Suprapubic skin (tissue), 4 donors: ENCODE data around the gene SCT. TPM values are rescaled to one million over a fixed set of nuclear protein-coding genes. Genes with fewer than 3 reads are reported as not detected.

Source experiments
- DNase-seq, 2 donors: peaks; one replicate each; pipeline ENCODE4 v3.0.0-alpha.2; 2019; ENCODE audit warnings: low spot score in 2 of 2
- H3K27ac ChIP-seq: fragments of 200-600 bp; sonication (generic); one replicate; pipeline ENCODE4 v1.5.1; 2019
- H3K27me3 ChIP-seq: fragments of 200-600 bp; sonication (generic); one replicate; pipeline ENCODE4 v1.5.1; 2019
- H3K36me3 ChIP-seq: fragments of 200-600 bp; sonication (generic); one replicate; pipeline ENCODE4 v1.5.1; 2019
- H3K4me1 ChIP-seq: fragments of 200-600 bp; sonication (generic); one replicate; pipeline ENCODE4 v1.5.1; 2019
- H3K4me3 ChIP-seq: fragments of 200-600 bp; sonication (generic); one replicate; pipeline ENCODE4 v1.5.1; 2019; ENCODE audit warnings: mild to moderate bottlenecking
- H3K9me3 ChIP-seq: fragments of 200-600 bp; sonication (generic); one replicate; pipeline ENCODE4 v1.5.1; 2019
- EP300 ChIP-seq: sonication (generic); formaldehyde crosslinking; IDR thresholded peaks from one replicate; pipeline ENCODE4 v1.6.1; 2017; ENCODE audit warnings: antibody characterized with exemption
- POLR2A ChIP-seq, 2 donors: fragments of 450-650 bp; IDR thresholded peaks; one replicate each; pipeline ENCODE4 v1.6.1; 2017; ENCODE audit warnings: antibody characterized with exemption in 2 of 2, mild to moderate bottlenecking in 2 of 2, moderate library complexity in 2 of 2
- POLR2AphosphoS5 ChIP-seq, 3 donors: sonication (generic); formaldehyde crosslinking; IDR thresholded peaks; one replicate each; pipeline ENCODE4 v1.6.1; 2017; ENCODE audit warnings: antibody characterized with exemption in 3 of 3
- WGBS: methylation state at CpG from one replicate; pipeline ENCODE4 v1.1.5; 2018; 5-methylcytosine and 5-hydroxymethylcytosine counted together
- total RNA-seq, 4 donors: library from RNA; depleted of rRNA; stranded (reverse); fragments of >200 nt; gene quantifications; one replicate each; pipeline ENCODE4 v1.1.0, GENCODE V29; 2016
- TF ChIP-seq, protein P1 (sequence below), 2 donors: fragments of 200-600 bp in 1 of 2; fragments of 450-650 bp in 1 of 2; sonication (generic) in 1 of 2; IDR thresholded peaks; one replicate each; pipeline ENCODE4 v1.5.1; 2016 to 2019; ENCODE audit warnings: antibody characterized with exemption in 2 of 2, mild to moderate bottlenecking in 1 of 2, moderate library complexity in 1 of 2

The SCT gene
- total RNA-seq, 4 donors from 2014 or later, result not detected

DNA sequence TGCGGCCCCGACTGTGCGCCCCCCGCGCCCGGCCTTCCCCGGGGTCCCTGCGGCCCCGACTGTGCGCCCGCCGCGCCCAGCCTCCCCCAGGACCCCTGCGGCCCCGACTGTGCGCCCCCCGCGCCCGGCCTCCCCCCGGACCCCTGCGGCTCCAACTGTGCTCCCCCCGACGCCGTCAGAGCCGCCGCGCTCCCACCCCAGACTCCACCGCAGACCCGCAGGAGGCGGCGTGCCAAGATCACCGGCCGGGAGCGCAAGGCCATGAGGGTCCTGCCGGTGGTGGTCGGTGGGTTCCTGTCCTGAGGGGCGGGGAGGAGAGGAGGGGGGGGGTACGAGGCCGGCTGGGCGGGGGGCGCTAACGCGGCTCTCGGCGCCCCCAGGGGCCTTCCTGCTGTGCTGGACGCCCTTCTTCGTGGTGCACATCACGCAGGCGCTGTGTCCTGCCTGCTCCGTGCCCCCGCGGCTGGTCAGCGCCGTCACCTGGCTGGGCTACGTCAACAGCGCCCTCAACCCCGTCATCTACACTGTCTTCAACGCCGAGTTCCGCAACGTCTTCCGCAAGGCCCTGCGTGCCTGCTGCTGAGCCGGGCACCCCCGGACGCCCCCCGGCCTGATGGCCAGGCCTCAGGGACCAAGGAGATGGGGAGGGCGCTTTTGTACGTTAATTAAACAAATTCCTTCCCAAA lies 13.2 kb upstream of the SCT start:
- 78% methylated on average over 30 of the region's 69 CpGs for WGBS
- Histone ChIP-seq H3K27me3 (peaks cover 39% of the 10 kb centered on the region), H3K36me3 (peaks cover 17% of the 10 kb centered on the region), H3K27ac (no peak overlapping the region), H3K4me1 (peaks cover 27% of the 10 kb centered on the region), H3K4me3 (no peak overlapping the region), H3K9me3 (no peaks in the 10 kb centered on the region)
- no peak for TF ChIP-seq EP300
- TF ChIP-seq POLR2AphosphoS5 (IDR thresholded peaks at IDR 0.05), result no peak
- TF ChIP-seq, protein P1, sequence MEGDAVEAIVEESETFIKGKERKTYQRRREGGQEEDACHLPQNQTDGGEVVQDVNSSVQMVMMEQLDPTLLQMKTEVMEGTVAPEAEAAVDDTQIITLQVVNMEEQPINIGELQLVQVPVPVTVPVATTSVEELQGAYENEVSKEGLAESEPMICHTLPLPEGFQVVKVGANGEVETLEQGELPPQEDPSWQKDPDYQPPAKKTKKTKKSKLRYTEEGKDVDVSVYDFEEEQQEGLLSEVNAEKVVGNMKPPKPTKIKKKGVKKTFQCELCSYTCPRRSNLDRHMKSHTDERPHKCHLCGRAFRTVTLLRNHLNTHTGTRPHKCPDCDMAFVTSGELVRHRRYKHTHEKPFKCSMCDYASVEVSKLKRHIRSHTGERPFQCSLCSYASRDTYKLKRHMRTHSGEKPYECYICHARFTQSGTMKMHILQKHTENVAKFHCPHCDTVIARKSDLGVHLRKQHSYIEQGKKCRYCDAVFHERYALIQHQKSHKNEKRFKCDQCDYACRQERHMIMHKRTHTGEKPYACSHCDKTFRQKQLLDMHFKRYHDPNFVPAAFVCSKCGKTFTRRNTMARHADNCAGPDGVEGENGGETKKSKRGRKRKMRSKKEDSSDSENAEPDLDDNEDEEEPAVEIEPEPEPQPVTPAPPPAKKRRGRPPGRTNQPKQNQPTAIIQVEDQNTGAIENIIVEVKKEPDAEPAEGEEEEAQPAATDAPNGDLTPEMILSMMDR (IDR thresholded peaks at IDR 0.05), result no peak
- TF ChIP-seq POLR2A (IDR thresholded peaks at IDR 0.05), result no peak
- DNase-seq, result no peak

DNA sequence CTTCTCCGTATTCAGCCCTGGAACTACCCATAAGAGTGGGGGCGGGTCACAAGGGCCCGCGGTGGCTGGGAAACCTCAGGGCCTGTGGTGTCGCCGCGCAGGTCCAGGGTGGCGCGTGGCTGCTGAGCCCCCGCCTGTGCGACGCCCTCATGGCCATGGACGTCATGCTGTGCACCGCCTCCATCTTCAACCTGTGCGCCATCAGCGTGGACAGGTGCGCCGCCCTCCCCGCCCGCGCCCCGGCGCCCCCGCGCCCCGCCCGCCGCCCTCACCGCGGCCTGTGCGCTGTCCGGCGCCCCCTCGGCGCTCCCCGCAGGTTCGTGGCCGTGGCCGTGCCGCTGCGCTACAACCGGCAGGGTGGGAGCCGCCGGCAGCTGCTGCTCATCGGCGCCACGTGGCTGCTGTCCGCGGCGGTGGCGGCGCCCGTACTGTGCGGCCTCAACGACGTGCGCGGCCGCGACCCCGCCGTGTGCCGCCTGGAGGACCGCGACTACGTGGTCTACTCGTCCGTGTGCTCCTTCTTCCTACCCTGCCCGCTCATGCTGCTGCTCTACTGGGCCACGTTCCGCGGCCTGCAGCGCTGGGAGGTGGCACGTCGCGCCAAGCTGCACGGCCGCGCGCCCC lies 12.5 kb upstream of the SCT start:
- Histone ChIP-seq H3K9me3 (no peaks in the 10 kb centered on the region), H3K27ac (no peak overlapping the region), H3K4me3 (peak overlapping the region; percentile 16), H3K36me3 (peaks cover 13% of the 10 kb centered on the region), H3K4me1 (peaks cover 27% of the 10 kb centered on the region), H3K27me3 (peaks cover 39% of the 10 kb centered on the region)
- no peak for DNase-seq
- TF ChIP-seq, protein P1 (IDR thresholded peaks at IDR 0.05), result no peak
- TF ChIP-seq EP300, result no peak
- no peak for TF ChIP-seq POLR2A (IDR thresholded peaks at IDR 0.05)
- TF ChIP-seq POLR2AphosphoS5 (IDR thresholded peaks at IDR 0.05), result no peak
- 37% methylated on average over 6 of the region's 80 CpGs for WGBS

DNA sequence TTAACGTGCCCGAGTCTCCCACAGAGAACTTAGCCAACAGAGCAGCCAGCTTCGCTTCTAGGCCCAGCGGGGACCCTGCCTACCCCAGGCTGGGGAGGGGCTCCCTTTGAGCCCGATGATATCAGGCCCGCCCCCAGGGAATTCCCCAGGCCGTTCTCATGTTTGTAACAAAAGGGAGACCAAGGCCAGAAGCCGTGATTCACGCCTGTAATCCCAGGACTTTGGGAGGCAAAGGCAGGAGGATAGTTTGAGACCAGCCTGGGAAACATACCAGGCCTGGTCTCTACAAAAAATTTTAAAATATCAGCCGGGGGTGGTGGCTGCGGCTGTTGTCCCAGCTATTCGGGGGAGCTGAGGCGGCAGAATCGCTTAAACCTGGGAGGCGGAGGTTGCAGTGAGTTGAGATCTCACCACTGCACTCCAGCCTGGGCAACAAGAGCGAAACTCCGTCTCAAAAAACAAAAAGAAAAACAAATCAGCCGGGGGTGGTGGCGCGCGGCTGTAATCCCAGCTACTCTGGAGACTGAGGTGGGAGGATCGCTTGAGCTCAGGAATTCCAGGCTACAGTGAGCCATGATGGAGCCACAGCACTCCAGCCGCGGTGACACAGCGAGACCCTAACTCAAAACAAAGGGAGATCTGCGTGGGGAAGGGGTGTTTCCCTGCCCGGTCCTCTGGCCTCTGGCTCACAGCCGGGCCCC lies 11.8 kb upstream of the SCT start:
- WGBS, result 69% methylated on average over 26 of the region's 28 CpGs
- peaks cover 27% of the 10 kb centered on the region for H3K4me1 ChIP-seq
- H3K27ac ChIP-seq, result no peak overlapping the region
- no peaks in the 10 kb centered on the region for H3K9me3 ChIP-seq
- TF ChIP-seq POLR2A (IDR thresholded peaks at IDR 0.05), result no peak
- TF ChIP-seq POLR2AphosphoS5 (IDR thresholded peaks at IDR 0.05), result no peak
- TF ChIP-seq, protein P1 (IDR thresholded peaks at IDR 0.05), result no peak
- TF ChIP-seq EP300, result no peak
- H3K4me3 ChIP-seq, result peak overlapping the region; percentile 16
- peaks cover 39% of the 10 kb centered on the region for H3K27me3 ChIP-seq
- DNase-seq, result no peak
- H3K36me3 ChIP-seq, result peaks cover 6% of the 10 kb centered on the region

DNA sequence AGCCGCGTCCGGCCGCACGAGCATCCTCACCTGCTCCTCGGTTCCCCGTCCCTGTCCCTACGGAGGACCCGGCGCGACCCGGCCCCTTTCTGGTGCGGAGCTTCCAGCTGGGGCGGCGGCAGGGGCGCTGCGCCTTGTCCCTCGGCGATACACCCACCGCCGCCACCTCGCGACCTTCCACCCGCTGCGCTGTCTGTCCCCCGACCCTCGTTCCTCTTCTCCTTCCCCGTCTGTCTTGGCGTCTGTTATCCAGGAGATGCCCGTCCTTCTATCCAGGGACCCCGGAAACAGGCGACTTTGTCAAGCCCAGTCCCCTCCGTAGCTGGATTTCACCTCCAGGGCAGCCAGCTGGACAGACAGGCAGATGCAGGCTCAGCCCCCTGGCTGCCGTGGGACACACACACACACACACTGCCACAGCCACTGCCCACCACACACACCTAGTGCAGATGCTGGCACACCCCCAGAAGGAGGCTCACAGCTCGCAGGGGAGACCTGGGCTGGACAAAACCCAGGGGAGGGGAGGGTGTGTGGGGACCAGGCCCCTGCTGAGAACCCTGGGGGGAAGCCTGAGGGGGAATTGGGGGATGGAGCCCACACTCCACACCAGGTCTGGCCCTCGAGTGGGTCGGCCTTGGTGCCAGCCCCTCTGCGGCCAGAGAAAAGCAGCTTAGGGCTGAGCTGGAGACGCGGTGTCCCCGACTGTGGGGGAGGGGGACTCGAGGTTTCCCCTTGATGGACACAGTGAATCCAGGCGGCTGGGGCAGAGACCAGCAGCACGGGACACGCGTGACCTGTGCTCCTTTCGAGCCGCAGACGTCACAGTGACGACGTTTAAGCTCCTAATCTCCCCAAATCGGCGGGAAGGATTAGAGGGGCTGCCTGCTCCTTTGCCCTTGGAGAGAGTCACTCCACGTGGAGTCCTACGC lies 10.9 kb upstream of the SCT start:
- no peak for TF ChIP-seq POLR2A (IDR thresholded peaks at IDR 0.05)
- TF ChIP-seq POLR2AphosphoS5 (IDR thresholded peaks at IDR 0.05), result no peak
- TF ChIP-seq EP300, result no peak
- TF ChIP-seq, protein P1 (IDR thresholded peaks at IDR 0.05), result no peak
- peaks cover 27% of the 10 kb centered on the region for H3K4me1 ChIP-seq

More for the DNA sequence above, 10.9 kb upstream of the SCT start:
- no peak for DNase-seq
- 67% methylated on average over 46 of the region's 55 CpGs for WGBS
- Histone ChIP-seq H3K27ac (no peak overlapping the region), H3K4me3 (peak overlapping the region; percentile 42), H3K27me3 (peaks cover 39% of the 10 kb centered on the region), H3K36me3 (no peaks in the 10 kb centered on the region), H3K9me3 (no peaks in the 10 kb centered on the region)
